Astrocyte of the cerebellum (primary cell): ENCODE results near the gene PCID2.

Experiments
- DNase-seq: peaks from one replicate; pipeline ENCODE4 v3.0.0-alpha.2; 2011; ENCODE audit warnings: low read depth
- H3K4me3 ChIP-seq: 2 replicates; pipeline ENCODE4 v1.5.1; 2011; ENCODE audit warnings: mild to moderate bottlenecking, low read depth, low read length, moderate library complexity
- CTCF ChIP-seq: IDR thresholded peaks from 2 replicates; pipeline ENCODE4 v1.5.1; 2012; ENCODE audit warnings: low read length, low read depth, moderate library complexity, mild to moderate bottlenecking; ENCODE audit errors: missing control alignments
- in situ Hi-C: cut with HindIII; loops from 2 replicates; pipeline ENCODE4 v1.10.0; 2017; ENCODE audit warnings: low sequenced_read_pairs

The PCID2 gene

GRCh38 chr13:113140677-113141600, 67.5 kb downstream of the PCID2 start:
- DNase-seq: no peak
- in situ Hi-C loops: loop anchor here (10.0 kb wide), 1 partner anchor 66 kb away; no protein-coding TSS in a partner anchor

DNA sequence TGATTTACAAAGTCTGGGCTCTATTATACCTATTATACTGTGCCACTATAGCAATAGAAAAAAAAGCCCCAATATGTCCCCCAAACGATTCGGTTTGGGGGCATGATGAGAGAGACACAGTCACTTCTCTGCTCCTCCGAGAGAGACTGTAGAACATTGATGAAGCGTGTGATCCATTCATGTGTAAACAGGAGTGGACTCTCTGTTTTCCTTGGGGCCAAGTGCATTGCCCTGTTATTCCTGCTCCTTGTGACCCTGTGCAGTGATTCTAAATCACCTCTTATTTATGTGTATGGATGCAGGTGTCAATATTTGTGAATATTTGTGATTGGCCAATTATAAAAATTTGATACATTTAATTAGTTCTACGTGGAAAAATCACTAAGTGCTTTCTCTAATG, 68.9 kb downstream of the PCID2 start:
- no peak for TF ChIP-seq CTCF
- DNase-seq: no peak
- in situ Hi-C loops: no loop called here
- no peak overlapping the region for H3K4me3 ChIP-seq

More at GRCh38 chr13:113140677-113141600, 67.5 kb downstream of the PCID2 start:
- TF ChIP-seq CTCF: no peak
- no peak overlapping the region for H3K4me3 ChIP-seq

GRCh38 chr13:113138792-113139551, 69.5 kb downstream of the PCID2 start:
- in situ Hi-C loops: no loop called here
- DNase-seq: no peak
- no peak for TF ChIP-seq CTCF
- no peak overlapping the region for H3K4me3 ChIP-seq

- DNase-seq: no peak
- no peak overlapping the region for H3K4me3 ChIP-seq
- TF ChIP-seq CTCF: no peak
- in situ Hi-C loops: no loop called here
Observed at GRCh38 chr13:113137691-113138298, 70.7 kb downstream of the PCID2 start.

GRCh38 chr13:113135281-113135760, 73.1 kb downstream of the PCID2 start:
- in situ Hi-C loops: no loop called here
- H3K4me3 ChIP-seq: no peak overlapping the region
- no peak for TF ChIP-seq CTCF
- no peak for DNase-seq

GRCh38 chr13:113129921-113130750, 78.3 kb downstream of the PCID2 start:
- H3K4me3 ChIP-seq: no peak overlapping the region
- TF ChIP-seq CTCF: no peak

More at GRCh38 chr13:113129921-113130750, 78.3 kb downstream of the PCID2 start:
- in situ Hi-C loops: no loop called here
- DNase-seq: no peak
